K562 (cell line): ENCODE measurements around the gene ST7. TPM values are rescaled to one million over a fixed set of nuclear protein-coding genes. Genes with fewer than 3 reads are reported as not detected.

Experiments
- ATAC-seq: fragments of 200-7000 bp; cut with Tn5 transposase; 3 replicates; pipeline ENCODE4 v1.9.1; 2020; ENCODE audit warnings: moderate library complexity
- BruUV-seq: library from RNA; stranded (reverse); fragments of 400-500 nt; replicated peaks from 2 replicates; lab custom pipeline; 2021; lab: Mats Ljungman, UMichigan
- CTCF ChIA-PET: fragments of 300-600 bp; formaldehyde crosslinking; extraction: SDS; loops from one replicate; lab custom pipeline; 2021; ENCODE audit warnings: low intra/inter-chr PET ratio; lab: Yijun Ruan, JAX
- POLR2A ChIA-PET: fragments of 300-600, 350-650 bp; sonication (Branson Sonifier 250); formaldehyde crosslinking; extraction: SDS; loops from one replicate; lab custom pipeline; 2021; ENCODE audit warnings: antibody characterized with exemption, inconsistent platforms; lab: Yijun Ruan, JAX
- DNase-seq, 4 experiments: peaks; one replicate each; pipeline versions ENCODE4 v3.0.0 to v3.0.0-alpha.2; 2011 to 2018; ENCODE audit warnings: low spot score in 3 of 4, mixed read lengths in 3 of 4; ENCODE audit errors: extremely low read depth in 1 of 4
- FAIRE-seq: peaks from 2 replicates; lab custom pipeline; 2011; peaks lifted over from hg19 to GRCh38; lab: Jason Lieb, UNC
- H2AFZ ChIP-seq: 2 replicates; pipeline ENCODE4 v1.6.0; 2011; ENCODE audit warnings: low read depth, low read length, control low read depth, inconsistent platforms
- H3K27ac ChIP-seq: fragments of 200-600 bp; 3 replicates; pipeline ENCODE4 v1.8.0; 2011; ENCODE audit warnings: low read depth, mild to moderate bottlenecking, control low read depth, inconsistent platforms, low read length, moderate library complexity, mixed read lengths; ENCODE audit errors: extremely low read depth
- H3K27me3 ChIP-seq, 2 experiments: fragments of 300-600 bp in 1 of 2; 2 replicates in 1 of 2; 3 replicates in 1 of 2; pipeline versions ENCODE4 v1.6.0 to v1.8.0; 2011; ENCODE audit warnings: inconsistent platforms in 2 of 2, low read length in 2 of 2, mild to moderate bottlenecking in 1 of 2, mixed read lengths in 1 of 2, moderate library complexity in 1 of 2; ENCODE audit not compliant: control insufficient read depth in 2 of 2, insufficient read depth in 2 of 2
- H3K36me3 ChIP-seq: fragments of 300-600 bp; 3 replicates; pipeline ENCODE4 v1.8.0; 2011; ENCODE audit warnings: mild to moderate bottlenecking, low read length, inconsistent platforms; ENCODE audit not compliant: control insufficient read depth, insufficient read depth
- H3K4me1 ChIP-seq, 2 experiments: fragments of 200-600 bp in 1 of 2; replicated peaks in 1 of 2; 2 replicates in 1 of 2; 3 replicates in 1 of 2; pipeline versions ENCODE4 v1.5.1 to v1.8.0; 2011; ENCODE audit warnings: inconsistent platforms in 2 of 2, low read length in 2 of 2, mild to moderate bottlenecking in 1 of 2, mixed read lengths in 1 of 2, moderate library complexity in 1 of 2; ENCODE audit not compliant: control insufficient read depth in 2 of 2, insufficient read depth in 2 of 2
- H3K4me2 ChIP-seq: 2 replicates; pipeline ENCODE4 v1.6.1; 2011; ENCODE audit warnings: low read length, control low read depth, inconsistent platforms, mixed read lengths; ENCODE audit not compliant: insufficient read depth
- H3K4me3 ChIP-seq: fragments of 200-600 bp; sonication (generic), shearing (Covaris generic); 2 replicates; pipeline ENCODE4 v1.5.1; 2016; ENCODE audit warnings: control low read depth, inconsistent platforms
- H3K79me2 ChIP-seq: fragments of 200-600 bp; 3 replicates; pipeline ENCODE4 v1.8.0; 2011; ENCODE audit warnings: low read length, inconsistent platforms; ENCODE audit not compliant: control insufficient read depth, insufficient read depth
- H3K9ac ChIP-seq, 2 experiments: 2 replicates each; pipeline versions ENCODE4 v1.6.0 to v1.6.1; 2011; ENCODE audit warnings: low read depth in 2 of 2, low read length in 2 of 2, control low read depth in 1 of 2, inconsistent platforms in 1 of 2, mild to moderate bottlenecking in 1 of 2, mixed read lengths in 1 of 2; ENCODE audit not compliant: insufficient read depth in 1 of 2
- H3K9me1 ChIP-seq: one replicate; pipeline ENCODE4 v1.6.0; 2011; ENCODE audit warnings: inconsistent platforms, mild to moderate bottlenecking, low read length, moderate library complexity; ENCODE audit not compliant: control insufficient read depth, insufficient read depth
- H3K9me3 ChIP-seq: replicated peaks from 2 replicates; pipeline ENCODE4 v1.5.1; 2011; ENCODE audit warnings: low read depth, low read length, inconsistent platforms; ENCODE audit not compliant: control insufficient read depth, insufficient read depth
- H4K20me1 ChIP-seq: replicated peaks from 2 replicates; pipeline ENCODE4 v1.6.1; 2011; ENCODE audit warnings: low read length, inconsistent platforms, mixed read lengths; ENCODE audit not compliant: control insufficient read depth, insufficient read depth
- HMG20A ChIP-seq: fragments of 450-650 bp; formaldehyde crosslinking; conservative IDR thresholded peaks from 2 replicates; pipeline ENCODE4 v1.4.0; 2020; ENCODE audit warnings: mild to moderate bottlenecking, mixed read lengths
- IFI16 ChIP-seq: fragments of 250-450 bp; sonication (Bioruptor Pico); IDR thresholded peaks from 2 replicates; pipeline ENCODE4 v2.1.2; 2022; ENCODE audit warnings: mild to moderate bottlenecking, inconsistent platforms
- MTA3 ChIP-seq: fragments of 450-650 bp; formaldehyde crosslinking; IDR thresholded peaks from 2 replicates; pipeline ENCODE4 v1.6.1; 2017; ENCODE audit warnings: mild to moderate bottlenecking, borderline replicate concordance
- NFRKB ChIP-seq: fragments of 450-650 bp; IDR thresholded peaks from 2 replicates; pipeline ENCODE4 v1.6.1; 2016; ENCODE audit warnings: low read depth
- POLR2H ChIP-seq: IDR thresholded peaks from 2 replicates; pipeline ENCODE4 v1.6.1; 2016; ENCODE audit warnings: missing genetic modification characterization, low read depth, mild to moderate bottlenecking, control low read depth, missing compliant biosample characterization, moderate library complexity
- POLR3G ChIP-seq: IDR thresholded peaks from 2 replicates; pipeline ENCODE4 v1.6.1; 2011; ENCODE audit not compliant: insufficient read length, insufficient replicate concordance; ENCODE audit errors: extremely low read depth
- PRPF4 ChIP-seq: fragments of 200-400 bp; formaldehyde crosslinking; IDR thresholded peaks from one replicate; pipeline ENCODE4 v1.6.1; 2017; ENCODE audit warnings: low read length, low read depth, mild to moderate bottlenecking; ENCODE audit not compliant: insufficient read depth, poor library complexity, severe bottlenecking
- PYGO2 ChIP-seq: fragments of 450-650 bp; IDR thresholded peaks from 2 replicates; pipeline ENCODE4 v1.6.1; 2016; ENCODE audit warnings: mild to moderate bottlenecking, missing genetic modification characterization, moderate library complexity, missing compliant biosample characterization
- RBM39 ChIP-seq: fragments of 200-400 bp; formaldehyde crosslinking; optimal IDR thresholded peaks from 2 replicates; pipeline ENCODE3; 2018; ENCODE audit warnings: low read depth, low read length
- RCOR1 ChIP-seq, 2 experiments: IDR thresholded peaks; 2 replicates each; pipeline ENCODE4 v1.6.1; 2012; ENCODE audit warnings: low read depth in 2 of 2, low read length in 2 of 2, borderline replicate concordance in 1 of 2, improper control_type of control experiment in 1 of 2
- SIN3A ChIP-seq, 2 experiments: fragments of 150-350 bp in 1 of 2; IDR thresholded peaks; 2 replicates each; pipeline ENCODE4 v1.6.1; 2011 to 2016; ENCODE audit warnings: borderline replicate concordance in 2 of 2, low read depth in 2 of 2, low read length in 2 of 2, mild to moderate bottlenecking in 2 of 2, moderate library complexity in 2 of 2; ENCODE audit not compliant: control insufficient read depth in 1 of 2
- SP2 ChIP-seq: IDR thresholded peaks from 2 replicates; pipeline ENCODE4 v1.6.1; 2011; ENCODE audit warnings: mild to moderate bottlenecking, low read depth, low read length, moderate library complexity; ENCODE audit not compliant: poor library complexity, severe bottlenecking; ENCODE audit errors: extremely low read depth
- TAF7 ChIP-seq: fragments of 450-650 bp; IDR thresholded peaks from 2 replicates; pipeline ENCODE4 v1.6.1; 2016; ENCODE audit warnings: missing genetic modification characterization, missing compliant biosample characterization
- ZBTB8A ChIP-seq: fragments of 450-650 bp; IDR thresholded peaks from 2 replicates; pipeline ENCODE4 v1.6.1; 2018; ENCODE audit warnings: mild to moderate bottlenecking, moderate library complexity; ENCODE audit not compliant: partially characterized antibody
- ZKSCAN1 ChIP-seq: fragments of 150-350 bp; IDR thresholded peaks from 2 replicates; pipeline ENCODE4 v1.6.1; 2016; ENCODE audit warnings: low read depth, low read length
- ZNF124 ChIP-seq: sonication (generic); formaldehyde crosslinking; IDR thresholded peaks from 2 replicates; pipeline ENCODE4 v1.8.1; 2022; ENCODE audit warnings: missing genetic modification reagents
- WGBS: fragments of 100-300 bp; shearing (Covaris generic); methylation state at CpG from one replicate; pipeline ENCODE4 v1.1.6; 2016; ENCODE audit warnings: low coverage, mixed read lengths; ENCODE audit not compliant: insufficient coverage; ENCODE audit errors: missing lambda C conversion rate; 5-methylcytosine and 5-hydroxymethylcytosine counted together
- in situ Hi-C: fragments of 300-500 bp; cut with MboI; formaldehyde crosslinking; loops from 4 replicates; pipeline ENCODE4 v1.15.0; 2018; ENCODE audit warnings: inconsistent platforms, mixed read lengths
- intact Hi-C: fragments of 100-400 bp; cut with micrococcal nuclease; formaldehyde crosslinking; loops from 2 replicates; pipeline ENCODE4 v1.14.2; 2022
- polyA plus RNA-seq, 8 experiments: library from polyadenylated mRNA; depleted of rRNA in 4 of 8; stranded (reverse) in 5 of 8; unstranded in 3 of 8; fragments of >200 nt; fragmentation: Nextera tagmentation in 2 of 8; fragmentation: Illumina TruSeq in 1 of 8; extraction: Ambion mirVana in 2 of 8; extraction: Trizol in 1 of 8; gene quantifications; 2 replicates each; pipeline versions ENCODE4 v1.2.1 to v1.2.3, GENCODE V29; 2011 to 2014; ENCODE audit warnings: inconsistent platforms in 1 of 8, missing spikeins in 1 of 8
- total RNA-seq, 7 experiments: library from RNA; depleted of rRNA in 6 of 7; stranded (reverse); fragments of >200 nt in 6 of 7; fragmentation: Illumina TruSeq in 2 of 7; extraction: Trizol in 2 of 7; gene quantifications; 2 replicates each; pipeline versions ENCODE4 v1.2.1 to v1.2.3, GENCODE V29; 2011 to 2021; ENCODE audit warnings: low replicate concordance in 1 of 7
- TF ChIP-seq, protein P1 (sequence below): fragments of 250-450 bp; sonication (Bioruptor Pico); IDR thresholded peaks from 2 replicates; pipeline ENCODE4 v1.4.0; 2020; ENCODE audit warnings: mild to moderate bottlenecking, moderate library complexity
- TF ChIP-seq, protein P2 (sequence below): sonication (generic); formaldehyde crosslinking; IDR thresholded peaks from 2 replicates; pipeline ENCODE4 v1.8.0; 2022; ENCODE audit warnings: mild to moderate bottlenecking, missing genetic modification reagents

ST7 gene
- total and polyA plus RNA-seq, 9 of the 15 experiments (the other 6 are each of a cell fraction or from before 2014, with no cell fraction given) = 23.9 to 56.3 (median 36.9) TPM

DNA sequence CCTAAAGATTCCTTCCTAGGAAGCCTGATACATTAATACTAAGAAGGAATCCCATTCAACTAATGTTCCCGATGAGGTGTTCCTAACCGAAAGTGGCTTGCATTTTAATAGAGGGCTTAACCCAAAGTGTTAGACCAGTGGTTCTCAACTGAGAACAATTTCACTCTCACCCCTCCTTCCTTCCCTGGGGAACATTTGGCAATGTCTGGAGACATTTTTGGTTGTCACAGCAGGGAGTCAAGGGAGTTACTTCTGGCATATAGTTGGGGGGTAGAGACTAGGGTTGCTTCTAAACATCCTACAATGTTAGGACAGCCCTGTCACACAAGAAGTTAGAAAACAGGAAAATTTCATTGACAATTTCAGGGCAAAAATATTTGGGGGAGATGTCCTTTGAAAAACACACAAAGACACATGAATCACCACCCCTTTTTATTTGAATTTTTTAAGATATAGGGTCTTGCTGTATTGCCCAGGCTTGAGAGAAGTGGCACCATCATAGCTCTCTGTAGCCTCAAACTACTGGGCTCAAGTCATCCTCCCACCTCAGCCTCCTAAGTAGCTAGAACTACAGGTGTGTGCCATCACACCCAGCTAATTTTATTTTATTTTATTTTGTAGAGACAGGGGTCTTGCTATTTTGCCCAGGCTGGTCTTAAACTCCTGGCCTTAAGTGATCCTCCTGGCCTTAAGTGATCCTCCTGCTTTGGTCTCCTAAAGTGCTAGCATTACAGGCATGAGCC, 318.9 kb downstream of the ST7 start (continued):
- TF ChIP-seq ZNF124 (CRISPR knock-in tag) (no peak), NFRKB (no peak), RBM39 (no peak), TAF7 (tag) (no peak), MTA3 (no peak)
- TF ChIP-seq, protein P1, sequence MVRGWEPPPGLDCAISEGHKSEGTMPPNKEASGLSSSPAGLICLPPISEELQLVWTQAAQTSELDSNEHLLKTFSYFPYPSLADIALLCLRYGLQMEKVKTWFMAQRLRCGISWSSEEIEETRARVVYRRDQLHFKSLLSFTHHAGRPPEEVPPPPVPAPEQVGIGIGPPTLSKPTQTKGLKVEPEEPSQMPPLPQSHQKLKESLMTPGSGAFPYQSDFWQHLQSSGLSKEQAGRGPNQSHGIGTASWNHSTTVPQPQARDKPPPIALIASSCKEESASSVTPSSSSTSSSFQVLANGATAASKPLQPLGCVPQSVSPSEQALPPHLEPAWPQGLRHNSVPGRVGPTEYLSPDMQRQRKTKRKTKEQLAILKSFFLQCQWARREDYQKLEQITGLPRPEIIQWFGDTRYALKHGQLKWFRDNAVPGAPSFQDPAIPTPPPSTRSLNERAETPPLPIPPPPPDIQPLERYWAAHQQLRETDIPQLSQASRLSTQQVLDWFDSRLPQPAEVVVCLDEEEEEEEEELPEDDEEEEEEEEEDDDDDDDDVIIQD (CRISPR knock-in tag) = no peak
- TF ChIP-seq, all 486 proteins: peak for 0

DNA sequence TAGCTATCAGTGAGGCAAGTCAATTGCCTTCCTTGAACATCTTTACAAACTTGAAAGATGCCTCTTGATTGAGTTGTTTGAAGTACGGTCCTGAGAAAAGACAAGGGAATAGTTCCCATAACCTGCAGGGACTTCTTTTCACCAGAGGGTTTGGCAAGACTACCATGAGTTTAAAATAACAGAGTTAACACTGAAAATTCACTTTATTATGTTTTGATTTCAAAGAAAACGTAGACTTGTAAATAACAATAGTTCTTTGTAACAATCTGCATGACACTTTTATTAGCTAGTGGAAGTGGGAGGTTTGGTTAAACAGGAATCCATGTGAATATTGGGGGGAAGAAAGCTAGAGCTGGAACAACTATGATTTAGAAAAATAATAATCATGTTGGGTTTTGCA, 320.0 kb downstream of the ST7 start:
- H3K27me3 ChIP-seq = peaks cover 23 to 42% of the 10 kb centered on the region in 2 experiments; a peak in 4 of 5 replicates
- no peak overlapping the region for H3K27ac ChIP-seq
- no peak overlapping the region for H3K4me3 ChIP-seq
- BruUV-seq = no TSS peak
- POLR2A ChIA-PET = interaction anchor here (0.5 to 1.6 kb wide), 2 partner anchors 8 to 388 kb away, joined by 3 to 4 read pairs; no protein-coding TSS in a partner anchor
- in situ Hi-C loops = no loop called here
- no peaks in the 10 kb centered on the region for H3K4me1 ChIP-seq
- no peaks in the 10 kb centered on the region for H4K20me1 ChIP-seq
- H3K9ac ChIP-seq = no peak overlapping the region
- no peak for ATAC-seq
- no peaks in the 10 kb centered on the region for H3K9me3 ChIP-seq
- no peak for DNase-seq
- no peaks in the 10 kb centered on the region for H3K9me1 ChIP-seq
- FAIRE-seq = no peak
- H3K36me3 ChIP-seq = no peaks in the 10 kb centered on the region
- H3K79me2 ChIP-seq = no peaks in the 10 kb centered on the region
- CTCF ChIA-PET = interaction anchor here (0.7 kb wide), 1 partner anchor 247 kb away, joined by 3 read pairs; no protein-coding TSS in a partner anchor
- H3K4me2 ChIP-seq = no peak overlapping the region
- H2AFZ ChIP-seq = no peak overlapping the region
- 0% methylated on average over 2 of the region's 2 CpGs for WGBS
- intact Hi-C loops = no loop called here
- TF ChIP-seq POLR2H (tag) = no peak
- TF ChIP-seq PYGO2 (tag) = no peak
- no peak for TF ChIP-seq ZBTB8A
- no peak for TF ChIP-seq IFI16
- no peak for TF ChIP-seq ZKSCAN1
- no peak for TF ChIP-seq PRPF4
- no peak for TF ChIP-seq SP2
- no peak for TF ChIP-seq SIN3A (IDR thresholded peaks at IDR 0.05; ENCODE audit: borderline replicate concordance in 2 of 2, control insufficient read depth in 1 of 2, low read depth in 2 of 2, low read length in 2 of 2)
- TF ChIP-seq HMG20A = no peak
- TF ChIP-seq, protein P2, sequence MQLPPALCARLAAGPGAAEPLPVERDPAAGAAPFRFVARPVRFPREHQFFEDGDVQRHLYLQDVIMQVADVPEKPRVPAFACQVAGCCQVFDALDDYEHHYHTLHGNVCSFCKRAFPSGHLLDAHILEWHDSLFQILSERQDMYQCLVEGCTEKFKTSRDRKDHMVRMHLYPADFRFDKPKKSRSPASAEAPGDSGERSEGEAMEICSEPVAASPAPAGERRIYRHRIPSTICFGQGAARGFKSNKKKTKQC (CRISPR knock-in tag) = no peak
- TF ChIP-seq RCOR1 (IDR thresholded peaks at IDR 0.05; ENCODE audit: borderline replicate concordance in 1 of 2, low read depth in 2 of 2, low read length in 2 of 2) = no peak
- no peak for TF ChIP-seq POLR3G
